CD14-positive monocyte (primary cell): ENCODE data around the gene BUD13. TPM values are rescaled to one million over a fixed set of nuclear protein-coding genes. Genes with fewer than 3 reads are reported as not detected.

Source experiments
- DNase-seq, 3 donors: peaks; one replicate each; pipeline ENCODE4 v3.0.0-alpha.2; 2011 to 2022
- H2AFZ ChIP-seq: 2 replicates; pipeline ENCODE4 v1.6.0; 2012; ENCODE audit warnings: mild to moderate bottlenecking, low read depth, low read length, inconsistent platforms; ENCODE audit not compliant: insufficient read depth, poor library complexity, severe bottlenecking
- H3K27ac ChIP-seq, 2 donors: 1 replicate in 1 of 2; 2 replicates in 1 of 2; pipeline ENCODE4 v1.5.1; 2012 to 2013; ENCODE audit warnings: low read length in 2 of 2, control low read depth in 1 of 2, inconsistent platforms in 1 of 2, low read depth in 1 of 2, mild to moderate bottlenecking in 1 of 2
- H3K27me3 ChIP-seq, 2 donors: one replicate each; pipeline versions ENCODE4 v1.6.0 to v1.6.1; 2011 to 2013; ENCODE audit warnings: low read length in 2 of 2; ENCODE audit not compliant: control insufficient read depth in 2 of 2, insufficient read depth in 2 of 2
- H3K36me3 ChIP-seq, 2 donors: replicated peaks in 1 of 2; 1 replicate in 1 of 2; 2 replicates in 1 of 2; pipeline versions ENCODE4 v1.5.1 to v1.6.1; 2012 to 2013; ENCODE audit warnings: low read length in 2 of 2, control low read depth in 1 of 2, inconsistent platforms in 1 of 2, mild to moderate bottlenecking in 1 of 2; ENCODE audit not compliant: insufficient read depth in 2 of 2, control insufficient read depth in 1 of 2
- H3K4me1 ChIP-seq, 2 donors: 1 replicate in 1 of 2; 2 replicates in 1 of 2; pipeline versions ENCODE4 v1.5.1 to v1.6.1; 2012 to 2013; ENCODE audit warnings: low read length in 2 of 2, control low read depth in 1 of 2, inconsistent platforms in 1 of 2, mild to moderate bottlenecking in 1 of 2, moderate library complexity in 1 of 2; ENCODE audit not compliant: insufficient read depth in 2 of 2, control insufficient read depth in 1 of 2
- H3K4me2 ChIP-seq: replicated peaks from 2 replicates; pipeline ENCODE3; 2012; ENCODE audit warnings: low read length, moderate library complexity, mild to moderate bottlenecking; ENCODE audit not compliant: poor library complexity, severe bottlenecking; ENCODE audit errors: extremely low read depth
- H3K4me3 ChIP-seq, 3 experiments: fragments of 200-600 bp in 1 of 3; sonication (generic) in 1 of 3; replicated peaks in 1 of 3; 1 replicate in 2 of 3; 2 replicates in 1 of 3; pipeline ENCODE4 v1.5.1; 2011 to 2013; ENCODE audit warnings: low read length in 3 of 3, mild to moderate bottlenecking in 3 of 3, control low read depth in 2 of 3, low read depth in 2 of 3, inconsistent platforms in 1 of 3, moderate library complexity in 1 of 3
- H3K79me2 ChIP-seq: 2 replicates; pipeline ENCODE4 v1.6.0; 2012; ENCODE audit warnings: mild to moderate bottlenecking, control low read depth, inconsistent platforms, low read length, moderate library complexity; ENCODE audit not compliant: insufficient read depth
- H3K9ac ChIP-seq: 2 replicates; pipeline ENCODE4 v1.6.0; 2017; ENCODE audit warnings: low read length, mild to moderate bottlenecking; ENCODE audit not compliant: insufficient read depth, poor library complexity, severe bottlenecking
- H3K9me3 ChIP-seq, 2 donors: replicated peaks in 1 of 2; 1 replicate in 1 of 2; 2 replicates in 1 of 2; pipeline versions ENCODE4 v1.5.1 to v1.6.1; 2012 to 2013; ENCODE audit warnings: low read length in 2 of 2, control low read depth in 1 of 2; ENCODE audit not compliant: control insufficient read depth in 1 of 2, insufficient read depth in 1 of 2
- H4K20me1 ChIP-seq: 2 replicates; pipeline ENCODE4 v1.6.0; 2012; ENCODE audit warnings: mild to moderate bottlenecking, low read length, control low read depth, moderate library complexity; ENCODE audit not compliant: insufficient read depth
- H3K27ac Mint-ChIP-seq, 7 donors: one replicate each; pipeline ENCODE4 v1.8.0; 2020; ENCODE audit warnings: mild to moderate bottlenecking in 7 of 7, mixed read lengths in 7 of 7, moderate library complexity in 6 of 7, inconsistent platforms in 2 of 7
- H3K27me3 Mint-ChIP-seq, 3 donors: one replicate each; pipeline ENCODE4 v1.8.0; 2021 to 2022; ENCODE audit warnings: low read depth in 3 of 3, mild to moderate bottlenecking in 3 of 3, mixed read lengths in 3 of 3, moderate library complexity in 3 of 3, inconsistent platforms in 1 of 3
- H3K36me3 Mint-ChIP-seq, 2 donors: one replicate each; pipeline ENCODE4 v1.8.0; 2020; ENCODE audit warnings: mixed read lengths in 2 of 2, inconsistent platforms in 1 of 2, mild to moderate bottlenecking in 1 of 2
- H3K4me1 Mint-ChIP-seq: one replicate; pipeline ENCODE4 v1.8.0; 2020; ENCODE audit warnings: mild to moderate bottlenecking, mixed read lengths
- H3K4me3 Mint-ChIP-seq, 2 donors: one replicate each; pipeline ENCODE4 v1.8.0; 2020; ENCODE audit warnings: mild to moderate bottlenecking in 2 of 2, mixed read lengths in 2 of 2, moderate library complexity in 1 of 2
- H3K9me3 Mint-ChIP-seq, 7 donors: one replicate each; pipeline ENCODE4 v1.8.0; 2020 to 2022; ENCODE audit warnings: mixed read lengths in 7 of 7, mild to moderate bottlenecking in 6 of 7, moderate library complexity in 6 of 7, inconsistent platforms in 2 of 7
- WGBS: methylation state at CpG from one replicate; pipeline ENCODE4 v1.1.5; 2013; ENCODE audit warnings: missing lambda C conversion rate; ENCODE audit not compliant: insufficient coverage; 5-methylcytosine and 5-hydroxymethylcytosine counted together
- intact Hi-C, 2 donors: fragments of 100-400 bp; cut with micrococcal nuclease; formaldehyde crosslinking; loops; one replicate each; pipeline versions ENCODE4 v1.15.0 to v1.15.1; 2023
- polyA plus RNA-seq, 3 donors: library from polyadenylated mRNA; depleted of rRNA in 1 of 3; unstranded in 2 of 3; stranded (reverse) in 1 of 3; fragments of 300-500 nt in 2 of 3; fragments of >200 nt in 1 of 3; fragmentation: Illumina TruSeq in 2 of 3; gene quantifications; 1 replicate in 2 of 3; 2 replicates in 1 of 3; pipeline ENCODE4 v1.2.3, GENCODE V29; 2012 to 2021
- TF ChIP-seq, protein P1 (sequence below): fragments of 200-600 bp; IDR thresholded peaks from one replicate; pipeline ENCODE4 v1.8.0; 2022; ENCODE audit warnings: antibody characterized with exemption, mild to moderate bottlenecking

Gene BUD13
- polyA plus RNA-seq, 3 donors = 4.2 to 8.7 (median 5.3) TPM

DNA sequence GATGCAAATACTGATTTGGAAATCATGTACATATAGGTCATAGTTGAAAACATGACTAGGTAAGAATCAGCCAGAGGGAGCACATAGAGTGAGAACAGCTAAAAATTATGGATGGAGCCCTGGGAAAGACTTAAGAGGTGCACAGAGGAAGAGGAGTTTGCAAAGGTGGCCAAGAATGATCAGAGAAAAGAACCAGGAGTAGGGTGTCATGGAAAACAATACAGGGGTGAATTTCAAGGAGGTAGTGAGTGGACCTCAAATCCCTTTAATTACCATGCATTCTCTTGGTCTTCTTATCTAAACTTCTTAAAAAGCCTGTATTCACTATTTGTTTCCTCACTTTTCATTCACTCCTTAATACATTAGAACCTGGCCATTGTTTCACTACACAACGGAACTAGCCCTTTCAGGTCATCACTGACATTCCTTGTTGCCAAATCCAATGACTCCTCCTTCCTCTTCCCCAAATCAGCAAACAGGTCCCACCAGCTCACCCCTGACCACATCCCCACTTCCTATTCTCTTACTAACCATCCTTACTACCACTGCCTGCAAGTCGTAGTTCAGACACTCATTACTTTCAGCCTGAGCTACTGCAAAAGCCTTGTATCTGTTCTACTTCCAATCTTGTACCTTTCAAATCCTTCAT lies 22.6 kb downstream of the BUD13 start:
- Histone ChIP-seq H3K4me1 (peaks cover 6 to 8% of the 10 kb centered on the region in 2 donors), H3K36me3 (peaks cover 85 to 100% of the 10 kb centered on the region in 2 donors), H3K79me2 (peaks cover 4% of the 10 kb centered on the region), H3K9ac (no peak overlapping the region), H4K20me1 (no peaks in the 10 kb centered on the region), H2AFZ (no peak overlapping the region), H3K4me3 (no peak overlapping the region), H3K4me2 (no peak overlapping the region), H3K27me3 (no peaks in the 10 kb centered on the region), H3K9me3 (no peaks in the 10 kb centered on the region), H3K27ac (peak overlapping the region in 1 of 2 donors; percentile 29)
- Mint-ChIP-seq H3K4me1 (no peaks in the 10 kb centered on the region), H3K27me3 (no peaks in the 10 kb centered on the region), H3K9me3 (no peaks in the 10 kb centered on the region), H3K27ac (no peak overlapping the region), H3K4me3 (no peak overlapping the region), H3K36me3 (peaks cover 8 to 57% of the 10 kb centered on the region in 2 donors)
- DNase-seq = peak in 1 of 3 donors; percentile 49
- TF ChIP-seq, protein P1, sequence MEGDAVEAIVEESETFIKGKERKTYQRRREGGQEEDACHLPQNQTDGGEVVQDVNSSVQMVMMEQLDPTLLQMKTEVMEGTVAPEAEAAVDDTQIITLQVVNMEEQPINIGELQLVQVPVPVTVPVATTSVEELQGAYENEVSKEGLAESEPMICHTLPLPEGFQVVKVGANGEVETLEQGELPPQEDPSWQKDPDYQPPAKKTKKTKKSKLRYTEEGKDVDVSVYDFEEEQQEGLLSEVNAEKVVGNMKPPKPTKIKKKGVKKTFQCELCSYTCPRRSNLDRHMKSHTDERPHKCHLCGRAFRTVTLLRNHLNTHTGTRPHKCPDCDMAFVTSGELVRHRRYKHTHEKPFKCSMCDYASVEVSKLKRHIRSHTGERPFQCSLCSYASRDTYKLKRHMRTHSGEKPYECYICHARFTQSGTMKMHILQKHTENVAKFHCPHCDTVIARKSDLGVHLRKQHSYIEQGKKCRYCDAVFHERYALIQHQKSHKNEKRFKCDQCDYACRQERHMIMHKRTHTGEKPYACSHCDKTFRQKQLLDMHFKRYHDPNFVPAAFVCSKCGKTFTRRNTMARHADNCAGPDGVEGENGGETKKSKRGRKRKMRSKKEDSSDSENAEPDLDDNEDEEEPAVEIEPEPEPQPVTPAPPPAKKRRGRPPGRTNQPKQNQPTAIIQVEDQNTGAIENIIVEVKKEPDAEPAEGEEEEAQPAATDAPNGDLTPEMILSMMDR = no peak
- intact Hi-C loops = no loop called here
- WGBS = 3% methylated on average over 2 of the region's 2 CpGs

DNA sequence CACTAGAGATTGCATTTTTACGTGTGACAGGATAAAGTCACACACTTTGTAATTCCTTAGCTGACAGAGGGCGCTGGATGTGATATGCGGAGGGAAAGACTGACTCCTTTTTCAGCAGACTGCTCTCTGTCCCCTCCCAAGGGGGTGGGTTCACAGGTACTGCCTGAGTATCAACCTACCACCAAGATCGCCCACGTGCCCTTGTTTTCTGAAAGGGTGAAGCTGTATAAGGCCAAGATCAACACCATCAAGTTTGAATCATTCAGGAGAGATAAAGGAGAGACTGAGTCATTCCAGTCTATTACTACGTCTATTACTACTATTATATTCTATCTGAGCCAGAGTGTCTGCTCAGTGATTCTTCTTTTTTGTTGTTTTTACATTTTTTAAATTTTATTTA lies 30.7 kb downstream of the BUD13 start:
- no peak overlapping the region for H3K4me3 Mint-ChIP-seq
- no peak overlapping the region for H3K4me2 ChIP-seq
- H3K4me1 Mint-ChIP-seq = peaks cover 9% of the 10 kb centered on the region
- H3K79me2 ChIP-seq = no peaks in the 10 kb centered on the region
- no peak for DNase-seq
- no peaks in the 10 kb centered on the region for H3K9me3 ChIP-seq
- intact Hi-C loops = no loop called here
- H3K36me3 ChIP-seq = peaks cover 16 to 31% of the 10 kb centered on the region in 2 donors
- no peak overlapping the region for H3K9ac ChIP-seq
- H2AFZ ChIP-seq = no peak overlapping the region
- H3K27me3 Mint-ChIP-seq = peaks cover 0 to 1% (median 0%) of the 10 kb centered on the region in 3 donors
- no CpG with 5 or more reads among the region's 6 CpGs for WGBS
- H3K36me3 Mint-ChIP-seq = peaks cover 20 to 22% of the 10 kb centered on the region in 2 donors
- H3K4me3 ChIP-seq = no peak overlapping the region
- no peaks in the 10 kb centered on the region for H3K4me1 ChIP-seq
- H4K20me1 ChIP-seq = no peaks in the 10 kb centered on the region
- TF ChIP-seq, protein P1 = no peak
- H3K27me3 ChIP-seq = no peaks in the 10 kb centered on the region
- H3K27ac ChIP-seq = no peak overlapping the region
- no peaks in the 10 kb centered on the region for H3K9me3 Mint-ChIP-seq
- H3K27ac Mint-ChIP-seq = no peak overlapping the region
